GM12801 (cell line): ENCODE results near the gene DDC.

Experiments used
- CTCF ChIP-seq: IDR thresholded peaks from one replicate; pipeline ENCODE4 v1.5.1; 2011; ENCODE audit warnings: control low read depth; ENCODE audit not compliant: insufficient read length; ENCODE audit errors: extremely low read depth

DDC gene

GRCh38 chr7:50415844-50416364, 149.3 kb downstream of the DDC start:
- TF ChIP-seq CTCF: no peak

GRCh38 chr7:50413561-50413960, 151.6 kb downstream of the DDC start:
- no peak for TF ChIP-seq CTCF

GRCh38 chr7:50412973-50413372, 152.2 kb downstream of the DDC start:
- no peak for TF ChIP-seq CTCF

- no peak for TF ChIP-seq CTCF
These were observed 153.9 kb downstream of the DDC start for GRCh38 chr7:50411332-50411731.

- TF ChIP-seq CTCF: no peak
These were observed 155.1 kb downstream of the DDC start for GRCh38 chr7:50409856-50410745.
